HepG2 (cell line): ENCODE data around the gene CSNK2A1. TPM values are rescaled to one million over a fixed set of nuclear protein-coding genes. Genes with fewer than 3 reads are reported as not detected.
A peak's percentile ranks its signal among the peaks of the same experiment; 100 is the strongest.

Experiments
- AKAP8 ChIP-seq: sonication (generic); formaldehyde crosslinking; IDR thresholded peaks from 2 replicates; pipeline ENCODE4 v1.5.1; 2020; ENCODE audit warnings: mild to moderate bottlenecking, missing genetic modification reagents
- IKZF1 ChIP-seq: fragments of 450-650 bp; IDR thresholded peaks from 2 replicates; pipeline ENCODE4 v1.7.1; 2016
- SOX13 ChIP-seq, 3 experiments: fragments of 450-650 bp in 1 of 3; sonication (generic) in 1 of 3; formaldehyde crosslinking in 1 of 3; IDR thresholded peaks in 2 of 3; conservative IDR thresholded peaks in 1 of 3; 2 replicates each; pipeline versions ENCODE4 v1.5.0 to v1.6.1; 2016 to 2020; ENCODE audit warnings: antibody characterized with exemption in 1 of 3, mild to moderate bottlenecking in 1 of 3, missing compliant biosample characterization in 1 of 3, missing genetic modification reagents in 1 of 3, moderate library complexity in 1 of 3
- TBX2 ChIP-seq: sonication (generic); formaldehyde crosslinking; IDR thresholded peaks from 2 replicates; pipeline ENCODE4 v1.5.0; 2020; ENCODE audit warnings: missing genetic modification reagents, mild to moderate bottlenecking, borderline replicate concordance
- TCF7L2 ChIP-seq: IDR thresholded peaks from 2 replicates; pipeline ENCODE4 v1.6.1; 2011; ENCODE audit warnings: mild to moderate bottlenecking, low read depth, low read length, moderate library complexity
- U2AF2 ChIP-seq: fragments of 200-400 bp; formaldehyde crosslinking; IDR thresholded peaks from 2 replicates; pipeline ENCODE4 v1.6.1; 2017; ENCODE audit warnings: low read depth, mild to moderate bottlenecking, low read length
- ZFAT ChIP-seq: sonication (generic); formaldehyde crosslinking; conservative IDR thresholded peaks from 2 replicates; pipeline ENCODE4 v1.8.1; 2023; ENCODE audit warnings: missing genetic modification reagents, inconsistent platforms
- ZNF253 ChIP-seq: sonication (generic); formaldehyde crosslinking; IDR thresholded peaks from 2 replicates; pipeline ENCODE4 v1.8.0; 2022; ENCODE audit warnings: mild to moderate bottlenecking, missing genetic modification reagents, borderline replicate concordance
- ZNF746 ChIP-seq: sonication (generic); formaldehyde crosslinking; IDR thresholded peaks from 2 replicates; pipeline ENCODE4 v1.8.0; 2022; ENCODE audit warnings: mild to moderate bottlenecking, missing genetic modification reagents
- ZNF768 ChIP-seq: sonication (generic); formaldehyde crosslinking; IDR thresholded peaks from 2 replicates; pipeline ENCODE4 v1.4.0; 2020; ENCODE audit warnings: missing genetic modification reagents
- polyA plus RNA-seq, 8 experiments: library from polyadenylated mRNA; depleted of rRNA in 3 of 8; stranded (reverse) in 7 of 8; unstranded in 1 of 8; fragments of >200 nt; fragmentation: Illumina TruSeq in 4 of 8; extraction: Trizol in 4 of 8; gene quantifications; 2 replicates each; pipeline versions ENCODE4 v1.2.1 to v1.2.3, GENCODE V29; 2011 to 2016; ENCODE audit warnings: low read depth in 4 of 8, missing spikeins in 1 of 8, mixed read lengths in 1 of 8; ENCODE audit not compliant: insufficient read depth in 1 of 8
- total RNA-seq, 5 experiments: library from RNA; depleted of rRNA; stranded (reverse); fragments of >200 nt; fragmentation: Illumina TruSeq; extraction: Trizol; gene quantifications; 2 replicates each; pipeline ENCODE4 v1.2.3, GENCODE V29; 2016; ENCODE audit warnings: low read depth in 1 of 5
- TF ChIP-seq, protein P1 (sequence below): sonication (generic); formaldehyde crosslinking; IDR thresholded peaks from 2 replicates; pipeline ENCODE4 v1.5.1; 2020; ENCODE audit warnings: missing genetic modification reagents, mild to moderate bottlenecking, borderline replicate concordance
- TF ChIP-seq, protein P2 (sequence below): sonication (generic); formaldehyde crosslinking; IDR thresholded peaks from 2 replicates; pipeline ENCODE4 v1.4.0; 2020; ENCODE audit warnings: missing genetic modification reagents
- TF ChIP-seq, protein P3 (sequence below): sonication (generic); formaldehyde crosslinking; IDR thresholded peaks from 2 replicates; pipeline ENCODE4 v1.8.1; 2023; ENCODE audit warnings: mild to moderate bottlenecking, moderate library complexity, missing genetic modification reagents
- TF ChIP-seq, protein P4 (sequence below): sonication (generic); formaldehyde crosslinking; IDR thresholded peaks from 2 replicates; pipeline ENCODE4 v1.4.0; 2020; ENCODE audit warnings: missing genetic modification reagents, borderline replicate concordance
- TF ChIP-seq, protein P5 (sequence below): sonication (generic); formaldehyde crosslinking; IDR thresholded peaks from 2 replicates; pipeline ENCODE4 v1.5.1; 2020; ENCODE audit warnings: missing genetic modification reagents, mild to moderate bottlenecking, borderline replicate concordance

The CSNK2A1 gene
- total and polyA plus RNA-seq, 2 of the 13 experiments (the other 11 are each of a cell fraction or from before 2014, with no cell fraction given): 153 to 231 TPM

DNA sequence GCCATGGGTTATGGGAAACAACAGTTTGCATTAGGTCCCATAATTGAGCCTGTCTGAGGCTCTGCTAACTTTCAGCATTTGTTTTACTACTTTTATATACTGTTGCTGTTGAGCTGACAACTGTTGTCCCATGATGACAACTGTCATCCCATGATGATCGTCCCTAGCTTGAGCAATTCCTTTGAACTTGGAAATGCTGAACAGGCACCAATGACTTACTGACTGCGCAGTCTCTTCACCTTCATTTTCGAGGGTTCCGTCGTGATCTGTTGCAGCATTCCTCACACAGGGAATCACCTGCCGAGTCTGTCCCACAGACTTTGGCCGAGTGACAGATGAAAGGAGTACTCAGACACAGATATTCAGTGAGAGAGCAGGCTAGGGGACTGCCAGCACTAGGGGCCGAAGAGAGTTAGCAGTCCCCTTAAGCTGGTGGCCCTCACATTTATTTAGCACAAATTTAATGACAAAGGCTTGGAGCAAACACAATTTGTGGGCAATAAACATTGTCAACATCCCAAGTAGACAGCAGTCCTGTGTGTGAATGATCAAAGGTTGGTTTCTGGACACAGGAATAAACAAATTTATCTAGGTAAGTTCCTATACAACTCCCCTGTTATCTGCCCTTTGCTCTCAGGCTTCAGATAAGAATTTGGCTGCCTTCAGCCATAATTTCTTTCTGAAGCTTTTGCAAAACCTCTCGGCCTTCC is 71.3 kb downstream of the CSNK2A1 start (continued):
- TF ChIP-seq, protein P1, sequence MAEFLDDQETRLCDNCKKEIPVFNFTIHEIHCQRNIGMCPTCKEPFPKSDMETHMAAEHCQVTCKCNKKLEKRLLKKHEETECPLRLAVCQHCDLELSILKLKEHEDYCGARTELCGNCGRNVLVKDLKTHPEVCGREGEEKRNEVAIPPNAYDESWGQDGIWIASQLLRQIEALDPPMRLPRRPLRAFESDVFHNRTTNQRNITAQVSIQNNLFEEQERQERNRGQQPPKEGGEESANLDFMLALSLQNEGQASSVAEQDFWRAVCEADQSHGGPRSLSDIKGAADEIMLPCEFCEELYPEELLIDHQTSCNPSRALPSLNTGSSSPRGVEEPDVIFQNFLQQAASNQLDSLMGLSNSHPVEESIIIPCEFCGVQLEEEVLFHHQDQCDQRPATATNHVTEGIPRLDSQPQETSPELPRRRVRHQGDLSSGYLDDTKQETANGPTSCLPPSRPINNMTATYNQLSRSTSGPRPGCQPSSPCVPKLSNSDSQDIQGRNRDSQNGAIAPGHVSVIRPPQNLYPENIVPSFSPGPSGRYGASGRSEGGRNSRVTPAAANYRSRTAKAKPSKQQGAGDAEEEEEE: no peak
- TF ChIP-seq SOX13 (IDR thresholded peaks at IDR 0.05): no peak
- peak in 1 of 2 experiments; percentile 56; a peak in 2 of 4 replicates for TF ChIP-seq SOX13 (CRISPR knock-in tag; conservative IDR thresholded peaks at IDR 0.05 in 1 of 2, IDR thresholded peaks at IDR 0.05 in 1 of 2)
- TF ChIP-seq, protein P2, sequence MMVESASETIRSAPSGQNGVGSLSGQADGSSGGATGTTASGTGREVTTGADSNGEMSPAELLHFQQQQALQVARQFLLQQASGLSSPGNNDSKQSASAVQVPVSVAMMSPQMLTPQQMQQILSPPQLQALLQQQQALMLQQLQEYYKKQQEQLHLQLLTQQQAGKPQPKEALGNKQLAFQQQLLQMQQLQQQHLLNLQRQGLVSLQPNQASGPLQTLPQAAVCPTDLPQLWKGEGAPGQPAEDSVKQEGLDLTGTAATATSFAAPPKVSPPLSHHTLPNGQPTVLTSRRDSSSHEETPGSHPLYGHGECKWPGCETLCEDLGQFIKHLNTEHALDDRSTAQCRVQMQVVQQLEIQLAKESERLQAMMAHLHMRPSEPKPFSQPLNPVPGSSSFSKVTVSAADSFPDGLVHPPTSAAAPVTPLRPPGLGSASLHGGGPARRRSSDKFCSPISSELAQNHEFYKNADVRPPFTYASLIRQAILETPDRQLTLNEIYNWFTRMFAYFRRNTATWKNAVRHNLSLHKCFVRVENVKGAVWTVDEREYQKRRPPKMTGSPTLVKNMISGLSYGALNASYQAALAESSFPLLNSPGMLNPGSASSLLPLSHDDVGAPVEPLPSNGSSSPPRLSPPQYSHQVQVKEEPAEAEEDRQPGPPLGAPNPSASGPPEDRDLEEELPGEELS (CRISPR knock-in tag): peak; percentile 88
- no peak for TF ChIP-seq ZNF768 (CRISPR knock-in tag)
- TF ChIP-seq TBX2 (CRISPR knock-in tag): no peak; the same call in 1 of the 2 replicates
- TF ChIP-seq, protein P3, sequence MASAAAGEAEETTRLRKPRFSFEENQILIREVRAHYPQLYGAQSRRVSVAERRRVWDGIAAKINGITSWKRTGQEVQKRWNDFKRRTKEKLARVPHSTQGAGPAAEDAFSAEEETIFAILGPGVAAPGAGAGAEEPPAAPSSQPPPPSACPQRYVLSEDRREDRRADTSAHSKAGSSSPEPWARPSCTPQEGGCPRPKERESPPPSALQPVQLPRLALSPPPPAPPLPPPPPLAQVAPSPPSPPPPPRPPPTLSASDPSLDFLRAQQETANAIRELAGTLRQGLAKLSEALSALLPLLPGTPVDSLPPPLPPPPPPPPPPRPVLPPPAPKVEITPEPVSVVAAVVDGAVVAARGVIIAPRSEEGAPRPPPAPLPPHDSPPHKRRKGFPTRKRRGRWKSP (CRISPR knock-in tag): no peak
- TF ChIP-seq AKAP8 (CRISPR knock-in tag): no peak
- peak; percentile 34; the same call in 1 of the 2 replicates for TF ChIP-seq ZNF746 (CRISPR knock-in tag)
- no peak for TF ChIP-seq IKZF1
- no peak for TF ChIP-seq TCF7L2
- TF ChIP-seq U2AF2: 0 out of 2 replicates have a peak, but pooled peaks have one; percentile 53
- TF ChIP-seq ZFAT (CRISPR knock-in tag): no peak
- TF ChIP-seq, protein P4, sequence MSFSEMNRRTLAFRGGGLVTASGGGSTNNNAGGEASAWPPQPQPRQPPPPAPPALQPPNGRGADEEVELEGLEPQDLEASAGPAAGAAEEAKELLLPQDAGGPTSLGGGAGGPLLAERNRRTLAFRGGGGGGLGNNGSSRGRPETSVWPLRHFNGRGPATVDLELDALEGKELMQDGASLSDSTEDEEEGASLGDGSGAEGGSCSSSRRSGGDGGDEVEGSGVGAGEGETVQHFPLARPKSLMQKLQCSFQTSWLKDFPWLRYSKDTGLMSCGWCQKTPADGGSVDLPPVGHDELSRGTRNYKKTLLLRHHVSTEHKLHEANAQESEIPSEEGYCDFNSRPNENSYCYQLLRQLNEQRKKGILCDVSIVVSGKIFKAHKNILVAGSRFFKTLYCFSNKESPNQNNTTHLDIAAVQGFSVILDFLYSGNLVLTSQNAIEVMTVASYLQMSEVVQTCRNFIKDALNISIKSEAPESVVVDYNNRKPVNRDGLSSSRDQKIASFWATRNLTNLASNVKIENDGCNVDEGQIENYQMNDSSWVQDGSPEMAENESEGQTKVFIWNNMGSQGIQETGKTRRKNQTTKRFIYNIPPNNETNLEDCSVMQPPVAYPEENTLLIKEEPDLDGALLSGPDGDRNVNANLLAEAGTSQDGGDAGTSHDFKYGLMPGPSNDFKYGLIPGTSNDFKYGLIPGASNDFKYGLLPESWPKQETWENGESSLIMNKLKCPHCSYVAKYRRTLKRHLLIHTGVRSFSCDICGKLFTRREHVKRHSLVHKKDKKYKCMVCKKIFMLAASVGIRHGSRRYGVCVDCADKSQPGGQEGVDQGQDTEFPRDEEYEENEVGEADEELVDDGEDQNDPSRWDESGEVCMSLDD (CRISPR knock-in tag): no peak
- peak; percentile 100 for TF ChIP-seq ZNF253 (CRISPR knock-in tag)
- TF ChIP-seq, protein P5, sequence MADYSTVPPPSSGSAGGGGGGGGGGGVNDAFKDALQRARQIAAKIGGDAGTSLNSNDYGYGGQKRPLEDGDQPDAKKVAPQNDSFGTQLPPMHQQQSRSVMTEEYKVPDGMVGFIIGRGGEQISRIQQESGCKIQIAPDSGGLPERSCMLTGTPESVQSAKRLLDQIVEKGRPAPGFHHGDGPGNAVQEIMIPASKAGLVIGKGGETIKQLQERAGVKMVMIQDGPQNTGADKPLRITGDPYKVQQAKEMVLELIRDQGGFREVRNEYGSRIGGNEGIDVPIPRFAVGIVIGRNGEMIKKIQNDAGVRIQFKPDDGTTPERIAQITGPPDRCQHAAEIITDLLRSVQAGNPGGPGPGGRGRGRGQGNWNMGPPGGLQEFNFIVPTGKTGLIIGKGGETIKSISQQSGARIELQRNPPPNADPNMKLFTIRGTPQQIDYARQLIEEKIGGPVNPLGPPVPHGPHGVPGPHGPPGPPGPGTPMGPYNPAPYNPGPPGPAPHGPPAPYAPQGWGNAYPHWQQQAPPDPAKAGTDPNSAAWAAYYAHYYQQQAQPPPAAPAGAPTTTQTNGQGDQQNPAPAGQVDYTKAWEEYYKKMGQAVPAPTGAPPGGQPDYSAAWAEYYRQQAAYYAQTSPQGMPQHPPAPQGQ: no peak
